Sigmoid colon (tissue), 4 donors: Measurements from ENCODE around the gene KCTD16.

ENCODE experiments used
- EP300 ChIP-seq, 4 donors: sonication (generic); formaldehyde crosslinking; IDR thresholded peaks; one replicate each; pipeline ENCODE4 v1.6.1; 2017; ENCODE audit warnings: antibody characterized with exemption in 4 of 4
- POLR2A ChIP-seq, 2 donors: fragments of 450-650 bp; IDR thresholded peaks; one replicate each; pipeline ENCODE4 v1.6.1; 2016; ENCODE audit warnings: antibody characterized with exemption in 2 of 2, mild to moderate bottlenecking in 2 of 2, moderate library complexity in 2 of 2

- TF ChIP-seq EP300 (IDR thresholded peaks at IDR 0.05) = no peak
- no peak for TF ChIP-seq POLR2A (IDR thresholded peaks at IDR 0.05)
Measured at GRCh38 chr5:144308906-144309670, 138.4 kb downstream of the KCTD16 start.
